Retinal pigment epithelial cell (primary cell): ENCODE results near the gene TAMM41.

Experiments
- DNase-seq: peaks from one replicate; pipeline ENCODE4 v3.0.0-alpha.2; 2010; ENCODE audit warnings: low read depth
- H3K4me3 ChIP-seq: 2 replicates; pipeline ENCODE4 v1.5.1; 2011; ENCODE audit warnings: mild to moderate bottlenecking, low read length, control low read depth, moderate library complexity
- TF ChIP-seq, protein P1 (sequence below): conservative IDR thresholded peaks from 2 replicates; pipeline ENCODE4 v1.5.1; 2011; ENCODE audit warnings: low read depth, low read length, control low read depth, inconsistent platforms

The TAMM41 gene

DNA sequence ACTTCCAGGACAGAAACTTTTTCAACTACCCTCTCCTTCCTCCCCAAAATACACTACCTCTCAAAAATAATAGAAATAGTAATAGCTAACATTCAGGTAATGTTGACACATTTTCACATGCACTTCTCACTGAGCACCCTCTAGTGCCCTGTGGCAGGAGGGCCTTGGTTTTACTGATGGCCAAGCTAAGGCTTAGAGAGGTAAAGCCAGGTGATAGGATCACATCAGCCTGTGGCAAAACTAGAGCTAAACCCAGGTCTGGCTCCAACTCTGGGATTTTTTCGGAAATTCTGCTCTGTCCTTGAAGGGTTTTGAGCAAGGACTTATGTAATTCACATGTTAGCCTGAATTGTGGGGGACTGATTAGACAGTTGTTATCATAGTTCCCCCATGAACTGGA, 922 bp upstream of the TAMM41 start:
- TF ChIP-seq, protein P1, sequence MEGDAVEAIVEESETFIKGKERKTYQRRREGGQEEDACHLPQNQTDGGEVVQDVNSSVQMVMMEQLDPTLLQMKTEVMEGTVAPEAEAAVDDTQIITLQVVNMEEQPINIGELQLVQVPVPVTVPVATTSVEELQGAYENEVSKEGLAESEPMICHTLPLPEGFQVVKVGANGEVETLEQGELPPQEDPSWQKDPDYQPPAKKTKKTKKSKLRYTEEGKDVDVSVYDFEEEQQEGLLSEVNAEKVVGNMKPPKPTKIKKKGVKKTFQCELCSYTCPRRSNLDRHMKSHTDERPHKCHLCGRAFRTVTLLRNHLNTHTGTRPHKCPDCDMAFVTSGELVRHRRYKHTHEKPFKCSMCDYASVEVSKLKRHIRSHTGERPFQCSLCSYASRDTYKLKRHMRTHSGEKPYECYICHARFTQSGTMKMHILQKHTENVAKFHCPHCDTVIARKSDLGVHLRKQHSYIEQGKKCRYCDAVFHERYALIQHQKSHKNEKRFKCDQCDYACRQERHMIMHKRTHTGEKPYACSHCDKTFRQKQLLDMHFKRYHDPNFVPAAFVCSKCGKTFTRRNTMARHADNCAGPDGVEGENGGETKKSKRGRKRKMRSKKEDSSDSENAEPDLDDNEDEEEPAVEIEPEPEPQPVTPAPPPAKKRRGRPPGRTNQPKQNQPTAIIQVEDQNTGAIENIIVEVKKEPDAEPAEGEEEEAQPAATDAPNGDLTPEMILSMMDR = peak; percentile 18
- DNase-seq = no peak
- no peak overlapping the region for H3K4me3 ChIP-seq

DNA sequence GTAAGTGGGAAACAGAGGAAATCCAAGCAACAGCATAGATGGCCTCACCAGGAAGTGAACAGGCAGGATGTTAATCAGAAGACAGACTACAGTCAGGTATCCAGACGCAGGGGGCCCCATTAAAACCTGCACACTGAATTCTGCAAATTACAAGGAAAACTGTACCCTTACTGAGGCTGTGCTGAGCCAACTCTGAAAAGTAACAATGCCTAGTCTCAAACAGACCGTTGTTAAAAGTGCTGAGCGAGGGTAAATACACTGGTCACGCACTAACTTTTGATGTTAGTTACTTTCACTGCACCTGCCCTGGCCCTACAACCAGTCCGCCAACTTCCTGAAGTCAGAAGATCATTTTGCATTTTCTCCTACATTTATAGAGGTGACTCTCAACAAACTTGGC, 1.0 kb downstream of the TAMM41 start:
- H3K4me3 ChIP-seq = peak overlapping the region; percentile 92
- no peak for DNase-seq
- TF ChIP-seq, protein P1 = no peak

DNA sequence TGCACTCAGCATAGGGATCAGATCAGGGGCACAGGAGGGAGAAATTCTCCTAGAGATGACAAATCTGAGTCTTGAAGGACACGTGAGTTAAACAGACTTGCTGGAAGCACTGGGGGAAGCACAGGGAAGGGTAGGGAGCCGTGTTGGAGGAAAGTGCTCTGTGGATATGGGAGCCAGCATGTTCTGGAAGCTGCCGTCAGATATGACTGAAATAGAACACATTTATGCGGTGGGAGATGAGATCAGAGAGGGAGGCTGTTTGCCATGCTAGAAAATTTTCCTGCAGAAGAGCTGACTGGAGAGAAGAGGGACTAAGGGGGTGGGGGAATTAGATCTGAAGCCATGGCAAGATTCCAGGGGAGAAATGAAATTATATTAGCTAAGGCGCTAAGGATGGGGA, 1.8 kb downstream of the TAMM41 start:
- DNase-seq = no peak
- TF ChIP-seq, protein P1 = no peak
- no peak overlapping the region for H3K4me3 ChIP-seq

DNA sequence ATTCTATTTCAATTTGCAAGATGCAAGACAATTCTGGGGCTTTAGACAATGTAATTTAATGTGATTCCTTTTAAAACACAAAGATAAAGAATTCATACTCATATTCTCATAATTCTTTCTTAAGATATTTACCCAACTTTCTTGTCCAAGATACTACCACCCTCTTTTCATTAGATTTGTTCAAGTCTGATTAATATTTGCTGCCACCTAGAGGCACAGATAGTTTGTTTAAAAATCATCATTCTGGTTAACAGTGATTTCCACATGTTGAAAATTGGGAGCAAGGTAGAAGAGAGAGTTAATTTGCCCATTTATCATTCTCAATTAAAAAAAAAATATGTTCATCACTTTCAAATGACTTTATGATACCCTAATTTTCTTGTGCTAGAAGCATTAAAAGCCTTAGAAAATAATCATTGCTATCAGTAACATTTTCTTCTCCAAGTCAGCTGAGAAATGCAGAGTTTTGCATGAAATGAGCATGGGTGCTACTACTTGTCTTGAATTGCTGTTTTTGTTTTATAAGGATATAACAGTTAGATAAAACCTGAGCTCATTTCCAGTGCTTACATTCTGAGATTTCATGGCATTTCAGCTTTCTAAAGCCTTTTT, 11.6 kb downstream of the TAMM41 start:
- no peak overlapping the region for H3K4me3 ChIP-seq
- TF ChIP-seq, protein P1 = peak; percentile 47
- no peak for DNase-seq

DNA sequence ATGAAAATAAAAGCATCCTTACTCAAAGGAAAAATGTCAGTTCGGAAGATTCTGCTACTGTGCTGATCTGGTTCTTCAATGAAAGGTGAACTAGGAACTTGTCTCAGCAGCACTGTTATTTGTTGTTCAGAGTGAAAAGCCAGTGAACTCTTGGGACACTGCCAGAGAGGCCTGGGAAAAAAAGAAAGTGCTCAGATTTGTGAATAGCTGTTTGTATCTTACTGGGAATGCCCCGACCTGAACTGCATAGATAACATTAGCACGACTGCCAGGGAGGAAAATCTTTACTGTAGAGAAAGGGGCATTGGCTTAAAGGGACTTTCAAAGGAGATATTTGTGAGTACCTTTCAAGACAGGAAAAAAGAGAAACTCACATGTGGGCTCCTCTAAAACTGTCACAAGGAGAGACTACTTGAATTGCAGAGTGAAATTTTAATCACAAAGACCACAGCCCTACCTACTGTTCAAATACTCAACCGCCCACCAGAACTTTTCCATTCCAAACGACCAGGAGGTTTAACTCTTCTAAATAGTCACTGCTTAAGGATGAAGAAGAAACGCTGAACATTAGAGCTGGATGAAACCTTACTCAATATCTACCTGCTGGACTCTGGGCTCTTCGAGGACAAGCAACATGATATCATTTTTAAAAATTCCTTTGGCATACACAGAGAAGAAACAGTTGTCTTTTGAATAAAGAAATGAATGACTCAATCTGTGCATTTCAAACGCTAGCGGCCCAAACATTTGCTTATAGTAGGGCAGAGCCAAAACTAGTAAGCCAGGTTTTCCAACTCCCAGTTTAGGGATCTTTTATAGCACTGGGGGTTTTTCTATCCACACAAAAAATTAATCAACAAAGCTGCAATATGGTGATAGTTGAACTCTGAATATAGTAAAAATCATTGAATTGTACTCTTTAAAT, 13.4 kb downstream of the TAMM41 start:
- no peak overlapping the region for H3K4me3 ChIP-seq
- TF ChIP-seq, protein P1 = no peak
- DNase-seq = no peak

DNA sequence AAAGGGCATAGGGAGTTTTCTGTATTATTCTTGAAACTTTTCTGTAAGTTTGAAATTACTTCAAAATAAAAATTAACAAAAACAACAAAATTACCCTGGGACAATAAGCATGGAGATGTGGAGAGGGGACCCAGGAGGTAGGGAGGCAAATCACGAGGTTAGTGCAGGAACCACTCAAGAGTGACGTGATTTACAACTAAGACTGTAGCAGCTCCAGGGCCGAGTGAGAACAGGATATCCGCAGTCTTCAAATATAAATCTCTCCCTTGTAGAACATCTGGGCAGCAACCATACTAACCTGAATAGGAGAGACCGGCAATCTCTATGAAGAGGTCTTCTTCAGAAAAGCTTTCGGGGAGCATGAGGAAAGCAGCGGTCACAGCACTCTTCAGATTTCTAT, 17.3 kb downstream of the TAMM41 start:
- no peak overlapping the region for H3K4me3 ChIP-seq
- no peak for DNase-seq
- TF ChIP-seq, protein P1 = no peak
